Dendritic cell treated with granulocyte-macrophage colony-stimulating factor and Interleukin-4, amounts not matched to agents 40 ng/mL and 50 ng/mL, for 4 days (primary cell): ENCODE results near the gene STAT6.
A peak's percentile ranks its signal among the peaks of the same experiment; 100 is the strongest.
"Not testable (repeated sequence)": the region's sequence is repeated elsewhere in the genome, so short reads cannot be mapped to it uniquely, and the experiment has no call there.

Experiments used
- H3K27ac Mint-ChIP-seq: one replicate; pipeline ENCODE4 v1.8.0; 2022; ENCODE audit warnings: mild to moderate bottlenecking, mixed read lengths
- H3K27me3 Mint-ChIP-seq: one replicate; pipeline ENCODE4 v1.8.0; 2022; ENCODE audit warnings: mild to moderate bottlenecking, mixed read lengths
- H3K36me3 Mint-ChIP-seq: one replicate; pipeline ENCODE4 v1.8.0; 2022; ENCODE audit warnings: low read depth, mixed read lengths
- H3K4me1 Mint-ChIP-seq: one replicate; pipeline ENCODE4 v1.8.0; 2022; ENCODE audit warnings: low read depth, mixed read lengths
- H3K4me3 Mint-ChIP-seq: one replicate; pipeline ENCODE4 v1.8.0; 2022; ENCODE audit warnings: mild to moderate bottlenecking, moderate library complexity, mixed read lengths
- H3K9me3 Mint-ChIP-seq: one replicate; pipeline ENCODE4 v1.8.0; 2022; ENCODE audit warnings: mixed read lengths
- intact Hi-C: fragments of 100-400 bp; cut with micrococcal nuclease; formaldehyde crosslinking; loops from one replicate; pipeline ENCODE4 v1.15.0; 2022

Gene STAT6

DNA sequence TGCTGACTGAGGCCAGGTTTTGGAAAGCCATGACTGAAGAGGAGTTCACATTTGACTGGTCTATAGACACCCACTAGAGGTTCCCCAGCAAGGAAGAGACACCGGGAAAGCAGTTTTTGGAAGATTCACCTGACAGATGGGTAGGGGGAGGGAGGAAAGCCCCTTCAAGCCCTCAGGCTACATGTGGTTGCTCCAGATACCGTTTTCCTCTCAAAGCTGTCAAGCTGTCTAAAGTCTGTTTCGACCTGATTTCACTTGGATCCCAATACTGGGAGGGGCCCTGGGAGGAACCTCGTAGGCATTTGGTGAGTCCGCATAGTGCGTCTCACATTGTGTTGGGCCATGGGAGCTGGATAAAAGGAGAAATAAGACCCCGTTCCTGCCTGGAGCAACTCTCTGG lies 15.4 kb upstream of the STAT6 start:
- peaks cover 31% of the 10 kb centered on the region for H3K4me1 Mint-ChIP-seq
- peaks cover 7% of the 10 kb centered on the region for H3K27me3 Mint-ChIP-seq
- peaks cover 16% of the 10 kb centered on the region for H3K36me3 Mint-ChIP-seq
- intact Hi-C loops = no loop called here
- peak overlapping the region; percentile 65 for H3K27ac Mint-ChIP-seq
- peaks cover 9% of the 10 kb centered on the region for H3K9me3 Mint-ChIP-seq
- H3K4me3 Mint-ChIP-seq = no peak overlapping the region

DNA sequence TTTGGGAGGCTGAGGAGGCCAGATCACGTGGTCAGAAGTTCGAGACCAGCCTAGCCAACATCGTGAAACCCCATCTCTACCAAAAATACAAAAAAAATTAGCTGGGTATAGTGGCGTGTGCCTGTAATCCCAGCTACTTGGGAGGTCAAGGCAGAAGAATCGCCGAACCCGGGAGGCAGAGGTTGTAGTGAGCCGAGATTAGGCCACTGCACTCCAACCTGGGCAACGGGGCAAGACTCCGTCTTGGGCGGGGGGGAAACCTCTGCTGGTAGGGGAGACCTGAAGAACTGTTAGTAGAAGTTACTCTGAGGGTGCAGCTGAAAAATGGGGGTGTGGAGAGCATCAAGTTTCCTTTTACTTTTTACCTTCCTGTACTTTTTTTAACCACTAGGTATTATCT lies 14.9 kb upstream of the STAT6 start:
- Mint-ChIP-seq H3K27ac (no peak overlapping the region), H3K36me3 (peaks cover 11% of the 10 kb centered on the region), H3K9me3 (peaks cover 9% of the 10 kb centered on the region), H3K27me3 (peaks cover 7% of the 10 kb centered on the region), H3K4me1 (peaks cover 26% of the 10 kb centered on the region), H3K4me3 (no peak overlapping the region)
- intact Hi-C loops = no loop called here

- intact Hi-C loops = loop anchor here (2.0 kb wide), 2 partner anchors 50 to 58 kb away; no protein-coding TSS in a partner anchor
- Mint-ChIP-seq H3K27ac (no peak overlapping the region), H3K36me3 (peaks cover 9% of the 10 kb centered on the region), H3K4me3 (no peak overlapping the region), H3K9me3 (peaks cover 9% of the 10 kb centered on the region), H3K27me3 (peaks cover 7% of the 10 kb centered on the region), H3K4me1 (peaks cover 13% of the 10 kb centered on the region)
Measured at GRCh38 chr12:57124261-57124877, 13.2 kb upstream of the STAT6 start.

GRCh38 chr12:57123813-57124212 lies 12.7 kb upstream of the STAT6 start:
- peaks cover 5% of the 10 kb centered on the region for H3K36me3 Mint-ChIP-seq
- H3K27ac Mint-ChIP-seq = no peak overlapping the region
- H3K27me3 Mint-ChIP-seq = peaks cover 7% of the 10 kb centered on the region
- H3K4me1 Mint-ChIP-seq = peaks cover 19% of the 10 kb centered on the region
- intact Hi-C loops = loop anchor here (2.0 kb wide), 2 partner anchors 51 to 59 kb away; no protein-coding TSS in a partner anchor
- H3K9me3 Mint-ChIP-seq = peaks cover 9% of the 10 kb centered on the region
- no peak overlapping the region for H3K4me3 Mint-ChIP-seq

GRCh38 chr12:57120718-57121117 lies 9.6 kb upstream of the STAT6 start:
- H3K36me3 Mint-ChIP-seq, H3K4me3 Mint-ChIP-seq, intact Hi-C loops, H3K9me3 Mint-ChIP-seq, H3K27ac Mint-ChIP-seq: not testable (repeated sequence)
- Mint-ChIP-seq H3K4me1 (peaks cover 33% of the 10 kb centered on the region), H3K27me3 (peaks cover 12% of the 10 kb centered on the region)

DNA sequence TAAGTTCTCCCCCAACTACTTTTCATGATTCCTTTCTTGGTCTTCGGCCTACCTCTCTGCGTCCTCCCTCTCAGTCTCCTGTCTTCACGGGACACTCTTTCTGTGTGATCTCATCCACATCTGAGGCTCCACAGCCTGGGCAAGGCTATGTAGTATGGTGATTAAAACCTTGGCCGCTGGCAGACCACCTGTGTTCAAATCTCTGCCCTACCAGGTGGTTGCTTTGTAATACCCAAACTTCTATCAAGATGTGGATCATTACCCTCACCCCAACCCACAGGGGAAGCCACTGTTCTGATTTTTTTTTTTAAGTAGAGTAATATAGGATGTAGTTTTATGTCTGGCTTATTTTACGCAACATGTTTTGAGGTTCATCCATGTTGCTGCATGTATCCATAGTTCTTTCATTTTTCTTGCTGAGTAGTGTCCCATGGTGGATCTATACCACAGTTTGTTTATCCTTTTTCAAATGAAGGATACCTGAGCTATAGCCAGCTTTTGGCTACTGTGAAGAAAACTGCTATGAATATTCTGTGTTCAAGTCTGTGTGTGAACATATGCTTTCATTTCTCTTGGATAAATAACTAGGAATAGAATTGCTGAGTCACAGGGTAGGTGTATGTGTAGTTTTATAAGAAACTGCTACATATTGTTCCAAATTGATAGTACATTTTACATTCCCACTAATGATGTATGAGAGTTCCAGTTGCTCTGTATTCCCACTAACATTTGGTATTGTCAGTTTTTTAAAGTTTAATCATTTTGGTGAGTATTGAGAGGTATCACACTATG lies 8.3 kb upstream of the STAT6 start:
- Mint-ChIP-seq H3K4me1 (peaks cover 33% of the 10 kb centered on the region), H3K27ac (peak overlapping the region; percentile 91), H3K27me3 (peaks cover 5% of the 10 kb centered on the region), H3K9me3 (peaks cover 9% of the 10 kb centered on the region), H3K4me3 (no peak overlapping the region), H3K36me3 (no peaks in the 10 kb centered on the region)
- intact Hi-C loops = loop anchor here (1.0 kb wide), 1 partner anchor 8 kb away; no protein-coding TSS in a partner anchor

DNA sequence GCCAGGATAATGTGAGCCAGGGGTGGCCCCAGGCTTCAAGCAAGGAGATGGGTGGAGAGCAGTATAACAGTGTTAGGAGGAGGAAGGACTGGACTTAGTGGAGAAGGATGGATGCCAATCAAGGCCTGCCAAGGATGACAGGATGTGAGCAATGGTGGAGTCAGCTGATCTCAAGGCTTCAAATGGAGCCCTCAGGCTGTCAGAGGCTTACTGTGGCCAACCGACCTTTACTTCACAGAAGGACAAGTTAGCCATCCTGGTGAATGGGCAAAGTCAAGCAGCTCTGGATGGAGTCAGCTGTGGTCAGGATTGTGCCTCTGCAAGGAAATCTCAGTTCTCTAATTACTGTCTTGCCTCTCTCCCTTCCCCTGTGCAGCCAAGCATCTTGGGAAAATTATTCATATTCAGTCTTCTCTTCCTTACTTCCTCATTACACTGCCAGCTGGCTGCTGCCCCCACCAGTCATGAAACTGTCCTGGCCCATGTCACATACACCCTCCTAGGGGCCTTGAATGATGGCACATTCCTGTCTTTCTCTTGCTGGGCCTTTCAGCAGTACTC lies 7.6 kb upstream of the STAT6 start:
- H3K27ac Mint-ChIP-seq = peak overlapping the region; percentile 91
- H3K4me3 Mint-ChIP-seq = no peak overlapping the region
- H3K27me3 Mint-ChIP-seq = peaks cover 5% of the 10 kb centered on the region
- peaks cover 33% of the 10 kb centered on the region for H3K4me1 Mint-ChIP-seq
- peaks cover 4% of the 10 kb centered on the region for H3K9me3 Mint-ChIP-seq
- intact Hi-C loops = loop anchor here (1.0 kb wide), 1 partner anchor 9 kb away; no protein-coding TSS in a partner anchor
- no peaks in the 10 kb centered on the region for H3K36me3 Mint-ChIP-seq

DNA sequence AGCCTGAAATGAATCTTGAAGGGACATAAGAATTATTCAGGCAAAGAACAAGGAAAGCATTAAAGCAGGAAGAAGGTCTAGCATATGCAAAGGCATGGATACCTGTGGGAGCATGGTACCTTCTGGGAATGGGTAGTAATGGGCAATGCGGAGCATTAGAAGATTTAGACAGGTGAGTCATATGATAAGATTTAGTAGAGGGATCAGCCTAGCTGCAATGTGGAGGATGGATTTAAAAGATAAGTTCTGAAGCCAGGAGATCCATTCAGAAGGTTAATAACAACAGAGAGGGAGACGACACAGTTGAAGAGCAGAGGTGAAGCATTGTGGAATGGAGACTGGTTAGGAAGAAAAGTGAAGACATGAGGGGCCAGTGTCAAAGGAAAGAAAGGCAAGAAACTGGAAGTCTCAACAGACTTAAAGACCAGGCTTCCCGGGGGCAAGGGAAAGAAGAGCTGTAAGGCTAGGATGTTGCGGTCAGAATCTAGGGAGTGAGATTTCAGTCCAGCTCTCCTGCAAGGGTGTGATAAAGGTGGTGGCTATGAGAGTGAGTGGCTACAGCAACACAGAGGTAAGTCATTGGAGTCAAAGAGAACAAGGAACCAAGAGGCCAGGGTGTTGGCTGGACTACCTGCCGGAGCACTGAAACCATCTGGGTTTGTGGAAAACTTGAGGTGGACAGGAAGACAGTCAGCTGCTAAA lies 5.6 kb upstream of the STAT6 start:
- peak overlapping the region; percentile 33 for H3K27ac Mint-ChIP-seq
- H3K9me3 Mint-ChIP-seq = no peaks in the 10 kb centered on the region
- H3K27me3 Mint-ChIP-seq = peaks cover 5% of the 10 kb centered on the region
- H3K4me1 Mint-ChIP-seq = peaks cover 51% of the 10 kb centered on the region
- no peak overlapping the region for H3K4me3 Mint-ChIP-seq
- no peaks in the 10 kb centered on the region for H3K36me3 Mint-ChIP-seq
- intact Hi-C loops = no loop called here

DNA sequence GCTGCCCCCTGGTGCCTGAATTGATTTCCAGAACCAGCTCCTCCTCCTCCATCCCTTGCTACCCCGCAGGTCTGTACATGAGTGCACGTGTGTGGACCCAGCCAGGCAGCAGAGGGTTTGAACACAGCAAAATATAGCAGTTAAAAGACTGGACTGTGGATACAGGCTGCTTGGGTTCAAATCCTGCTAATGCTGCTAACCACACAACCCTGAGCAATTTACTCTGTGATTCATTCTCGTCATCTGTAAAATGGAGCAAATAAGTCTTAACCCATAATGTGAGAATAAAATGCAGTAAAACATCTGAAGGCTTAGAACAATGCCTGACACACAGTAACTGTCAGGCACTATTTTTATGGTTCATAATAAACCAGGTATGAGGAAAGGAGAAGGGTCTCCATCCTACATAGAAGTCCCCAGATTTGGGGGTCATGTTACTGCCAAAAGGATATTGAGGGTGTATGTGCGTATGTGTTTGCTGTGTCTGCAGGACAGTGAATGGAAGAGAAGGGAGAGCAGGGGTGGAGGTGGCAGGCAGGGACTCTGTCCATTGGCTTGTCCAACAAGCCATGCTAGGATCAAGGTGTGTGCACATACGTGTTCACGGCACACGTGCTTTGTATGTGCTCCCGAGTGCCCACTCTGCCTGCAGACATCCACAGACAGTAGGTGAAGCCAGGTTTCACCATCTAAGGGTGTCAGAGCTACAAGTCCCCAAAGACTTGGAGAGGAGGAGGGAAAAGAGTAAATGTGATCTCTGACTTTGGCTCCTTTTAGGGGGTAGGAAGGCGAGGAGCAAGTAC lies 1.5 kb upstream of the STAT6 start:
- peaks cover 38% of the 10 kb centered on the region for H3K36me3 Mint-ChIP-seq
- H3K9me3 Mint-ChIP-seq = no peaks in the 10 kb centered on the region
- peaks cover 5% of the 10 kb centered on the region for H3K27me3 Mint-ChIP-seq
- peak overlapping the region; percentile 98 for H3K4me3 Mint-ChIP-seq
- intact Hi-C loops = loop anchor here (1.0 to 5.0 kb wide), 3 partner anchors 19 to 105 kb away; partner anchors contain the start of gene ZBTB39
- peak overlapping the region; percentile 95 for H3K27ac Mint-ChIP-seq
- H3K4me1 Mint-ChIP-seq = peaks cover 61% of the 10 kb centered on the region

DNA sequence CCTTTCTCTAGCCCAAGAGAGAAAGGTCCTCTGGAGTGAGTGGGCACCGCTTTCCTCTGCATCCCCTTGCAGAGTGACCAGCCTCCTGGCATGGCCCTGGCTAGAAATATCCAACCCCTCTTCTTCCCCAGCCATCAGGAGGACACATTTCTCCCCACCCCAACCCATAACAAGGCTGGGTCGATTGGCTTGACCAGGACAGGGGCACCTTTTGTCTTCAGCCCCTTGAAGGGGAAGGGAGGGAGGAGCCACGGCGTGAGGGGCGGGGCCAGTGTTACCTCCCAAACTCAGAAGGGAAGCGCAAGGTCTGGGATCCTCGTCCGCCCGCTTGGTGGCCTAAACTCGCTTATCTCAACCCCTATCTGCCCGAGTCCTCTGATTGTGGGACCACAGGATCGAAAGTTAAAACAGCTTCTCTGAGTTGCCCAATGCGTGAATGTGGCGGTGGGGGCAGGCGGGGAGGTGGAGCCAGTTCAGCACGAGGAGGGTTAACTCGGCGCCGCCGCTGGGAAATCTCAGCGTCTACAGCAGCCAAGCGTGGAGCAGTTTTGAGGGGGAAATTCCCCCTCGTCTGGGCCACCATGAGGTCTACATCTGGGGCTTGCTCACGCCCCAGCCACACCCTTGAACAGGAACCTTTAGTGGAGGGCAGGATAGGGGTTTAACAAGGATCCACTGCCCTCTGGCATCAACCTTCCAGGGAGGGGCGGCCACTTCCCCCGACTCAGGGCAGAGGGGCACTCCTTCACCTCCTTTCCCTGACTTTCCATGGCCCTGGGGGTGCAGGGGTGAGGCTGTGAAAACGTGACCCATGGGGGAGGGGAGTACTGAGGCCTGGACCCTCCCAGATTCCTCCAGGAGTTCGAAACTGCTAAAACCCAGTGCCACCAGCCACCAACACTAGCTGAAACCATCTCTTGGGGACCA lies 795 bp downstream of the STAT6 start:
- no peaks in the 10 kb centered on the region for H3K27me3 Mint-ChIP-seq
- peak overlapping the region; percentile 98 for H3K4me3 Mint-ChIP-seq
- H3K27ac Mint-ChIP-seq = peak overlapping the region; percentile 95
- intact Hi-C loops = loop anchor here (1.0 to 5.0 kb wide), 2 partner anchors 22 to 103 kb away; partner anchors contain the start of gene ZBTB39
- peaks cover 69% of the 10 kb centered on the region for H3K4me1 Mint-ChIP-seq
- peaks cover 61% of the 10 kb centered on the region for H3K36me3 Mint-ChIP-seq
- no peaks in the 10 kb centered on the region for H3K9me3 Mint-ChIP-seq

DNA sequence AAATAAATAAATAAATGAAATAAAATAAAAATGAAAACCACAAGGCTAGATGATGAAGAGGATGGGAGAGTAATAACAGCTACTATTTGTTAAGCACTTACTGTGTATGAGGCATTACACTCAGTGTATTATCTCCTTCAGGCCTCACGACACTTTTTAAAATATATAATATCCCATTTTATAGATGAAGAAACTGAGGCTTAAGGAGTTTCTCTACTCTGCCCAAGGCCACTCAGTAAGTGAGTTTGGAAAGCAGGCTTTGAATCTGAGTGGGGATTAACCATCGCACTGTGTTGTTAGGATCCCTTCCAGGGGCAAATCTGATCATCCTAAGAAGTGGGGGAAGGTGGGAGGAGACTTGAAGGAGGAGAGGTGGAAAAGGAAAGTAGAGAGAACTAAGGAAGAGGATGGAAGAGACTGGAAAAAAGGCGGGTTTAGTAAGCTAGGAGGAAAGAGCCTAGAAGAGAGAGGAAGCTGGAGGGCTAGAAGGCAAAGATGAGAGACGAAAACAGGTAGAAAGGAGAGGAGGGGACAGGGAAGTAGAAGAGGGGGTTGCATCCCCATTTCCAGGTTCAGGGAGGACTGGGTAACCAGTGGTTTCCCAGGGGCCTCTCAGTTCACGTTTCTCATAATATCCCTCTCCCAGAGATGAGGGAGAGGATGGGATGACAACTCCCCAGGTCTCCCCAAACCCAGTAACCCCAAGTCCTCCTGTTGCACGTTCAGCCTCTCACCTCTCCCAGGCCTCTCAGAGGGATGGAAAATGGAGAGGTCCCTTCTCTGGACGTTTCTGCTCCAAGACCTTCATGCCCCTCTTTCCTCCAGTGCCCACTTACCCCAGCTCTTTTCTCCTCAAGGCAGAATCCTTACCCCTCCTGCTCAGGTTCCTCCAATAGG lies 1.7 kb downstream of the STAT6 start:
- Mint-ChIP-seq H3K9me3 (no peaks in the 10 kb centered on the region), H3K27ac (peak overlapping the region; percentile 95), H3K36me3 (peaks cover 70% of the 10 kb centered on the region), H3K4me3 (peak overlapping the region; percentile 98), H3K4me1 (peaks cover 78% of the 10 kb centered on the region), H3K27me3 (no peaks in the 10 kb centered on the region)
- intact Hi-C loops = loop anchor here (5.0 kb wide), 1 partner anchor 102 kb away; the partner anchor contains the start of gene ZBTB39
